Gastroesophageal sphincter (tissue), 3 donors: Measurements from ENCODE around the gene MCCD1.

ENCODE experiments used
- POLR2A ChIP-seq, 2 donors: fragments of 450-650 bp; IDR thresholded peaks; one replicate each; pipeline ENCODE4 v1.6.1; 2017; ENCODE audit warnings: antibody characterized with exemption in 2 of 2, mild to moderate bottlenecking in 2 of 2, moderate library complexity in 1 of 2
- TF ChIP-seq, protein P1 (sequence below), 4 experiments: fragments of 200-600 bp in 2 of 4; fragments of 450-650 bp in 2 of 4; sonication (generic) in 1 of 4; IDR thresholded peaks; one replicate each; pipeline ENCODE4 v1.5.1; 2017 to 2019; ENCODE audit warnings: antibody characterized with exemption in 4 of 4, mild to moderate bottlenecking in 2 of 4, moderate library complexity in 2 of 4

- TF ChIP-seq, protein P1, sequence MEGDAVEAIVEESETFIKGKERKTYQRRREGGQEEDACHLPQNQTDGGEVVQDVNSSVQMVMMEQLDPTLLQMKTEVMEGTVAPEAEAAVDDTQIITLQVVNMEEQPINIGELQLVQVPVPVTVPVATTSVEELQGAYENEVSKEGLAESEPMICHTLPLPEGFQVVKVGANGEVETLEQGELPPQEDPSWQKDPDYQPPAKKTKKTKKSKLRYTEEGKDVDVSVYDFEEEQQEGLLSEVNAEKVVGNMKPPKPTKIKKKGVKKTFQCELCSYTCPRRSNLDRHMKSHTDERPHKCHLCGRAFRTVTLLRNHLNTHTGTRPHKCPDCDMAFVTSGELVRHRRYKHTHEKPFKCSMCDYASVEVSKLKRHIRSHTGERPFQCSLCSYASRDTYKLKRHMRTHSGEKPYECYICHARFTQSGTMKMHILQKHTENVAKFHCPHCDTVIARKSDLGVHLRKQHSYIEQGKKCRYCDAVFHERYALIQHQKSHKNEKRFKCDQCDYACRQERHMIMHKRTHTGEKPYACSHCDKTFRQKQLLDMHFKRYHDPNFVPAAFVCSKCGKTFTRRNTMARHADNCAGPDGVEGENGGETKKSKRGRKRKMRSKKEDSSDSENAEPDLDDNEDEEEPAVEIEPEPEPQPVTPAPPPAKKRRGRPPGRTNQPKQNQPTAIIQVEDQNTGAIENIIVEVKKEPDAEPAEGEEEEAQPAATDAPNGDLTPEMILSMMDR (IDR thresholded peaks at IDR 0.05) = no peak
- no peak for TF ChIP-seq POLR2A (IDR thresholded peaks at IDR 0.05)
Observed at GRCh38 chr6:31556307-31556706, 27.5 kb downstream of the MCCD1 start.
